Measurements from ENCODE around the gene LTBP1. TPM values are rescaled to one million over a fixed set of nuclear protein-coding genes. Genes with fewer than 3 reads are reported as not detected.

Gene LTBP1
- total RNA-seq, 1 donor from 2014 or later = 102 TPM

DNA sequence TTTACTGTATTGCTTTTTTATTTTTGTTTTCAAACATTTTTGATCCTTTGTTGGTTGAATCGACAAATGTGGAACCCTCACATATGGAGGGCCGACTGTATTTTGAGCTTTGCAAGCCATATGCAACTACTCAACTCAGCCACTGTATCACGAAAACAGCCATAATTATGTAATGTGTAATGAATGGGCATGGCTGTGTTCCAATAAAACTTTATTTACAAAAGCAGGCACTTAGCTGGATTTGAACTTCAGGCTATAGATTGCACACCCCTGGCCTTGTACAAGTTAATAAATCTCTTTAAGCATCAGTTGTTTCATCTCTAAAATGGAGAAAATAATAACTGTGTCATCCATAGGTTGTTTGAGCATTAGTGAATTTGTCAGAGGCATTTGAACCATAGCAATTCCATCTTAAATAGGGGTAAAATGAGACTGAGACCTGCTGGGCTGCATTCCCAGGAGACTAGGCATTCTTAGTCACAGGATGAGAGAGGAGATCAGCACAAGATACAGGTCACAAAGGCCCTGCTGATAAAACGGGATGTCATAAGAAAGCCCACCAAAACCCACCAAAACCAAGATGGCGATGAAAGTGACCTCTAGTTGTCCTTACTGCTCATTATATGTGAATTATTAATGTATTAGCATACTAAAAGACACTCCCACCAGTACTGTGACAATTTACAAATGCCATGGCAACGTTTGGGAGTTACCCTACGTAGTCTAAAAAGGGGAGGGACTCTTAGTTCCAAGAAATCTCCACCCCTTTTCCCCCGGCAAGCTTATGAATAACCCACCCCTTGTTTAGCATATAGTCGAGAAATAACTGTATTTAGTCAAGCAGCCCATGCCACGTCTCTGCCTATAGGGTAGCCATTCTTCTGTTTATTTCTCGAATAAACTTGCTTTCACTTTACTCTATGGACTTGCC lies 13.7 kb upstream of the LTBP1 start:
- Mint-ChIP-seq H3K4me3 (ENCODE audit: unreplicated experiment) (no peak overlapping the region), H3K27me3 (ENCODE audit: unreplicated experiment) (no peaks in the 10 kb centered on the region), H3K27ac (ENCODE audit: unreplicated experiment) (no peak overlapping the region), H3K9me3 (ENCODE audit: unreplicated experiment) (no peaks in the 10 kb centered on the region), H3K4me1 (ENCODE audit: unreplicated experiment) (peaks cover 13% of the 10 kb centered on the region), H3K36me3 (ENCODE audit: unreplicated experiment) (no peaks in the 10 kb centered on the region)
- peak; percentile 7 for DNase-seq (ENCODE audit: extremely low spot score, unreplicated experiment)
- TF ChIP-seq, protein P1, sequence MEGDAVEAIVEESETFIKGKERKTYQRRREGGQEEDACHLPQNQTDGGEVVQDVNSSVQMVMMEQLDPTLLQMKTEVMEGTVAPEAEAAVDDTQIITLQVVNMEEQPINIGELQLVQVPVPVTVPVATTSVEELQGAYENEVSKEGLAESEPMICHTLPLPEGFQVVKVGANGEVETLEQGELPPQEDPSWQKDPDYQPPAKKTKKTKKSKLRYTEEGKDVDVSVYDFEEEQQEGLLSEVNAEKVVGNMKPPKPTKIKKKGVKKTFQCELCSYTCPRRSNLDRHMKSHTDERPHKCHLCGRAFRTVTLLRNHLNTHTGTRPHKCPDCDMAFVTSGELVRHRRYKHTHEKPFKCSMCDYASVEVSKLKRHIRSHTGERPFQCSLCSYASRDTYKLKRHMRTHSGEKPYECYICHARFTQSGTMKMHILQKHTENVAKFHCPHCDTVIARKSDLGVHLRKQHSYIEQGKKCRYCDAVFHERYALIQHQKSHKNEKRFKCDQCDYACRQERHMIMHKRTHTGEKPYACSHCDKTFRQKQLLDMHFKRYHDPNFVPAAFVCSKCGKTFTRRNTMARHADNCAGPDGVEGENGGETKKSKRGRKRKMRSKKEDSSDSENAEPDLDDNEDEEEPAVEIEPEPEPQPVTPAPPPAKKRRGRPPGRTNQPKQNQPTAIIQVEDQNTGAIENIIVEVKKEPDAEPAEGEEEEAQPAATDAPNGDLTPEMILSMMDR (IDR thresholded peaks at IDR 0.05) = no peak

DNA sequence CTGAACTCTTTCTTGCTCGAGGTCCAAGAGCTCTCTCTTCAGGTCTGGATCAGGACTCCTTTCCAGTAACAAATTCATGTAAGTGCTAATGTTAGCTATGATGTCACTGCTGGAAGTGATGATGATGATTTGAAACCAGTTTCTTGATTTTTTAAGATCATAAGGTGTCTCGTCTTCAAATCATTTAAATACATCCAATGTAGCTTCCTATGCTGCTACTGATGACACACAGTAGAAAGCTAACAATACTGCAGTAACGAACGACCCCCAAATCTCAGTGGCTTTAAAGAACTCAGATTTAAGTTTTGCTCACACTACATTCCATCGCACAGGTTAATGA lies 13.0 kb upstream of the LTBP1 start:
- Mint-ChIP-seq H3K27me3 (ENCODE audit: unreplicated experiment) (peaks cover under 1% of the 10 kb centered on the region), H3K36me3 (ENCODE audit: unreplicated experiment) (no peaks in the 10 kb centered on the region), H3K4me3 (ENCODE audit: unreplicated experiment) (no peak overlapping the region), H3K9me3 (ENCODE audit: unreplicated experiment) (no peaks in the 10 kb centered on the region), H3K27ac (ENCODE audit: unreplicated experiment) (no peak overlapping the region), H3K4me1 (ENCODE audit: unreplicated experiment) (peaks cover 20% of the 10 kb centered on the region)
- TF ChIP-seq, protein P1 (IDR thresholded peaks at IDR 0.05) = no peak
- no peak for DNase-seq (ENCODE audit: extremely low spot score, unreplicated experiment)

DNA sequence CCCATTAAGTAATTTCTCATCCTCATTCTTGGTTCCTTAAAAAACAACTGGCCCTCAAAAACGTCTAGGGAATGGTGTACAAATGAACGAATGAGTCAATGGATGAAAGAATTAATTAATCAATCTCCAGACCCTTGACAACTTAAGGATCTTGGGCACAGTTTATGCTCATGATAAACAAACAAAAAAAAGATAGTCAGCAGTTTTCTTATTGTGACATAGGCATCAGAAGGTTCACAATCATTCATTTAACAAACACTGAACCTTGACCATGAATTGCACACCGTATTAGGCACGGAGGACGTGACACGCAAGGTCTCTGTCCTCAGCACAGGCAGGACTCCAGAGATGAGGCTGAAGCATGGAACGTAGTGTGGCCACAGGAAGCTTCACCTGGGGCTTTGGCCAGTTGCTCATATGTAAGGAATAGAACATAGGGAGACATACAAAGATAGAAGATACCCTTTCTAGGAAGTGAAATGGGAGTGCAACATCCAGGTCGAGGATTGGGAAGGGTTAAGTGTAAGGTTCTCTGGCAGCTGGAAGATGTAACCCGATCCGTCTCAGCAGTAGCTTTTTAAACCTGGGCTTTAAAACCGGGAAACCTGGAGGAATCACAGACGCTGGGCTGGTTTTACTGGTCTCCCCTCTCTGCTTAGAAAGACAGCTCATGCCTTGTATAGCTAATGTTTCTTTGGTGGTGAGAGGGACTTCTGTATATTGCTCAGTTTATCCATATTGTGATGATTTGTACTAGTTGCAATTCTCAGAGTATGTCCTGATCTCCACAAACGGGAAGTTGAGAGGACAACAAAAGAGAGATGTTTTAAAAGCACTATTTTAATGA lies 8.9 kb upstream of the LTBP1 start:
- H3K4me3 Mint-ChIP-seq (ENCODE audit: unreplicated experiment) = no peak overlapping the region
- peaks cover 2% of the 10 kb centered on the region for H3K27me3 Mint-ChIP-seq (ENCODE audit: unreplicated experiment)
- TF ChIP-seq, protein P1 (IDR thresholded peaks at IDR 0.05) = no peak
- H3K4me1 Mint-ChIP-seq (ENCODE audit: unreplicated experiment) = peaks cover 10% of the 10 kb centered on the region
- H3K36me3 Mint-ChIP-seq (ENCODE audit: unreplicated experiment) = no peaks in the 10 kb centered on the region
- no peak for DNase-seq (ENCODE audit: extremely low spot score, unreplicated experiment)
- H3K27ac Mint-ChIP-seq (ENCODE audit: unreplicated experiment) = no peak overlapping the region
- H3K9me3 Mint-ChIP-seq (ENCODE audit: unreplicated experiment) = no peaks in the 10 kb centered on the region

DNA sequence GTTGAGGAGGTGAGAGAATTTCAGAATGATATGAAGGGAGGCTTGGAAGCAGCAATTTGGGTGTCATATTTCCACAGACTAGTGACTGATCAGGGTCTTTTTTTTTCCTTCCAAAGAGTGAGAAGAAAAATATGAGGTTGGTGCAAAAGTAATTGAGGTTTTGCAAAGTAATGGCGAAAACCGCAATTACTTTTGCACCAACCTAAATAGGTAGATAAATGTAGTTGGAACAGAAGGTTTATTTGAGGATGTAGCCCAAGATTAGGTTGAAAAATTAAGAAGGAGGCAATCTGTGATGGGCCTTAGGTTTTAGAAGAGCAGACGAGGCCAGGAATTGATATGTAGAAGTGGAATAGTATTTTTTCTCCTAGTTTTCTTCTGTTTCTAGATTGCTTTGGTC lies 7.8 kb upstream of the LTBP1 start:
- Mint-ChIP-seq H3K36me3 (ENCODE audit: unreplicated experiment) (no peaks in the 10 kb centered on the region), H3K4me3 (ENCODE audit: unreplicated experiment) (no peak overlapping the region), H3K4me1 (ENCODE audit: unreplicated experiment) (peaks cover 10% of the 10 kb centered on the region), H3K27me3 (ENCODE audit: unreplicated experiment) (peaks cover 2% of the 10 kb centered on the region), H3K27ac (ENCODE audit: unreplicated experiment) (no peak overlapping the region), H3K9me3 (ENCODE audit: unreplicated experiment) (no peaks in the 10 kb centered on the region)
- TF ChIP-seq, protein P1 (IDR thresholded peaks at IDR 0.05) = no peak
- no peak for DNase-seq (ENCODE audit: extremely low spot score, unreplicated experiment)

All from osteocyte (in vitro differentiated cells).